Activated CD8-positive, alpha-beta memory T cell treated with anti-CD3 and anti-CD28 coated beads for 1 hour (primary cell): ENCODE measurements around the gene TRABD2B.
"Not testable (repeated sequence)": the region's sequence is repeated elsewhere in the genome, so short reads cannot be mapped to it uniquely, and the experiment has no call there.

ENCODE experiments used
- DNase-seq, 2 donors: peaks; one replicate each; pipeline ENCODE4 v3.0.0-alpha.2; 2020; ENCODE audit warnings: low read depth in 1 of 2; ENCODE audit errors: extremely low read depth in 1 of 2

TRABD2B gene

GRCh38 chr1:47970882-47971281, 26.3 kb downstream of the TRABD2B start:
- DNase-seq = no peak

GRCh38 chr1:47969478-47969877, 27.7 kb downstream of the TRABD2B start:
- no peak for DNase-seq

- DNase-seq = no peak
Observed at GRCh38 chr1:47968556-47968888, 28.7 kb downstream of the TRABD2B start.

DNA sequence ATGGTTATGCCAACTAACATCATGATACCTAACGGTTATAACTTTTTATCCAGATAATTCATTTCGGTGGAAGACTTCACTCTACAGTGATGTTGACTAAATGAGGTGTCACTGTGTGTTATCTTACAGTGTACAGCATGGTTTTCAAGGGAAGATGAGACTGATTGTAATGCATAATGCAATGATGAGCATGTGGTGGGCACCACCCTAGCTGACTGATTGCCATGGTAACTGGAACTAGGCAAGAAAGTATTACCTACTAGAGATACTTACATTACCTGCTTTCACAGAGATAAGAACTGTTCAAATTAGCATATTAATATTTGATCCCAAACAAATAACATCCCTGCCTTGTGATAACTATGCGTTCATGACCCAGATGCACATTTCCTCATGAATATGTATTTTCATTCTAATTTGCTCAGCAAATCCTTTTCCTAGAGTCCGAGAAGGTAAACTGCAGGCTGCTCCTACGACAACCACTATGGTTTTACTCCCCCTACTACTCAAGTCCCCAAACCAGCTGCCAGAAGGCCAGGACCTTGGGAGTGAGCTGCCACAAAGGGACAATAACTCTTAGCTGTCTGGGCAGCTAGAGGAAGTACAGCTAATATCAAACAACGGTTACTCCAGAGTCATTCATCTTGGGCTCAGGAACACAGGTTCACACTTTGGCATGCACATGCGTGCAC, 29.2 kb downstream of the TRABD2B start:
- DNase-seq = no peak

- no peak for DNase-seq
Observed at GRCh38 chr1:47965816-47966215, 31.4 kb downstream of the TRABD2B start.

DNA sequence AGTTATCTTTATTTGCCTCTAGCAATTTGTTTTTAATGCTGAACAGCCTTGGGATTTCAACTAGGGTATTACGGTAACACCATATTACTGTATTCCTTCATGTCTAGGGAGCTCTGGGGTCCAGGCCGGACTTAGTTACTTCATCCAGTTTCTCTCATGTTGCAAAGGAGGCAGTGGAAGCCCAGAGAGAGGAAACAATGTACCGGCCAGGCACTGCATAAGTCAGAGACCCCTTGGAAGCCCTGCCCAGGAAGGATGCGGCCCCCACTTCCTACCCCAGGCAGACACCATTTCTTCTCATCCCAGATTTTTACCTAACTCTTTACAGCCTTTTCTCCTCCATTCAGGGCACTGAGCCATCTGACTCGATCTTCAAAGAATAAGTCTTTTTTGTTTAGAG, 32.5 kb downstream of the TRABD2B start:
- no peak for DNase-seq

DNA sequence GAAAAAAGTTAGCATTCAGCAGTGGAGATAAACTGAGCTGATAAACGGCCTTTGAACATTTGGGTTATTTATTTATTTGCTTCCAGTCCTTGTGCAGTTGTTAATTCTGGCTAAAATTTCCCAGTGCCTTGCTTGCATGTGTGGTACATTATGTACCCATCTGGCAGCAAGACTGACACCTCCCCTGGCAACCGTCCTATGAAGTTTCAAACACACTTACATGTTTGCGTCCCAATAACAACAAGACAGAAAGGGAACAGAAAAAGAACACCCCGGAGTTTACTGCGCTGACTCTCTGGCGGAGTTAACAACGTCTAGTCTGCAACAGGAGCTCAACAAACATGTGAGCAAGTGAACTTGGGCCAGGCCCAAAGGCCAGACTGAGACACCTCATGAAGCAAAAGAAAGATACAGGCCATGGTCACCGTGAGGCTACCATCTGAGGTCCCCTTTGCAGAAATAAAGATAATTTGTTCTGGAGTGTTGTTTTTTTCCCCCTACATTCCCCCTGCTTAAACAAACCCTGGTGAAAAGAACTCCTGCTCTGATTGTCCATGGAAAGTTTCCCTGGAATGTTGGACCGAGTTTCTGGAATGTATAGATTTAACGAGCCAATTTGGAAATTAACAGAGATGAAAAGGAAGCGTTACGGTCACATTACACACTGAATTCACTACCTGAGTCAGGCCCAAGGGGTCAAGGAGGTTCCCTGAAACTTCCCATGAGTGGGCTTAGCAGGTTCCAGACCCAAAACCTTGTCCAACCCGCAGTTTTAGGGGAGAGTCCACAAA, 33.4 kb downstream of the TRABD2B start:
- DNase-seq = no peak

DNA sequence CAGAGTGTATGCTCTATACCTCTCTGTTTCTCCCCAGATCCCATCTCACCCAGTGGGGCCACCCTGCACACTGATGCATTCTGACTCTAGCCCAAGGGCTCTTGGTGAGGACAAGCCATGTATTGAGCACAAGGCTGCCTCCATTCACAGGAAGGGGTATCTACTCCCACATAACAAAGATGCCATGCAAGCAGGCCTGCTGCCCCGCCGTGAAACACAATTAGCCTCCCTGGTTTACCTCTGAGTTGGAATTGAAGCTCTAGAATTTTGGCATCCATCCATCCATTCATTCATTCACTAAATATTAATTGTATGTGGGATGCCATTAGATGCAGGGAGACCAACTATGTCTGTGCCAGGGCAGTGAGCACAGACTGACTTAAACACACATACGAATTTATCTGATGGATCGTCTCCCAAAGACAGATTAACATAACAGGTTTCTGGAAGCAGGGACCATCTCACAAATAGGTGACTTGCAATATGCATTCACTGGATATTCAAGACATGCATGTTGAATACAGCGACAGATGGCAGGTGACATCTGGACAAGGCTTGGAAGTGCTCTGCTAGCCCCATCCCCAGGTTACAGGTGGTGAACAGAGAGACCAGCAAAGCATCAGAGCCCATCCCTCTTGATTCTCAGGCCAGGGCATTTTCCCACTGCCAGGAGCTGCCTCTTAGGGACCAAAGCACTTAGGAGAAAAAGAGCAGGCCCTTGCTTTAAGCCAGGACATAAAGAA, 34.3 kb downstream of the TRABD2B start:
- DNase-seq = no peak

DNA sequence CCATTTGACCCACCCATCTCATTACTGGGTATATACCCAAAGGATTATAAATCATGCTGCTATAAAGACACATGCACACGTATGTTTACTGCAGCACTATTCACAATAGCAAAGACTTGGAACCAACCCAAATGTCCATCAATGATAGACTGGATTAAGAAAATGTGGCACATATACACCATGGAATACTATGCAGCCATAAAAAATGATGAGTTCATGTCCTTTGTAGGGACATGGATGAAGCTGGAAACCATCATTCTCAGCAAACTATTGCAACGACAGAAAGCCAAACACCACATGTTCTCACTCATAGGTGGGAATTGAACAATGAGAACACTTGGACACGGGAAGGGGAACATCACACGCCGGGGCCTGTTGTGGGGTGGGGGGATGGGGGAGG, 35.4 kb downstream of the TRABD2B start:
- not testable (repeated sequence) for DNase-seq

DNA sequence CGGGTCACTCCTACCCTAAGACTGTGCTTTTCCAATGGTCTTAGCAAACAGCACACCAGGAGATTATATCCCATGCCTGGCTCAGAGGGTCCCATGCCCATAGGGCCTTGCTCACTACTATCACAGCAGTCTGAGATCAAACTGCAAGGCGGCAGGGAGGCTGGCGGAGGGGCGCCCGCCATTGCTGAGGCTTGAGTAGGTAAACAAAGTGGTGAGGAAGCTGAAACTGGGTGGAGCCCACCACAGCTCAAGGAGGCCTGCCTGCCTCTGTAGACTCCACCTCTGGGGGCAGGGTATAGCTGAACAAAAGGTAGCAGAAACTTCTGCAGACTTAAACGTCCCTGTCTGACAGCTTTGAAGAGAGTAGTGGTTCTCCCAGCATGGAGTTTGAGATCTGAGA, 40.7 kb downstream of the TRABD2B start:
- DNase-seq = not testable (repeated sequence)

- DNase-seq = no peak
Observed at GRCh38 chr1:47953661-47954060, 43.5 kb downstream of the TRABD2B start.

DNA sequence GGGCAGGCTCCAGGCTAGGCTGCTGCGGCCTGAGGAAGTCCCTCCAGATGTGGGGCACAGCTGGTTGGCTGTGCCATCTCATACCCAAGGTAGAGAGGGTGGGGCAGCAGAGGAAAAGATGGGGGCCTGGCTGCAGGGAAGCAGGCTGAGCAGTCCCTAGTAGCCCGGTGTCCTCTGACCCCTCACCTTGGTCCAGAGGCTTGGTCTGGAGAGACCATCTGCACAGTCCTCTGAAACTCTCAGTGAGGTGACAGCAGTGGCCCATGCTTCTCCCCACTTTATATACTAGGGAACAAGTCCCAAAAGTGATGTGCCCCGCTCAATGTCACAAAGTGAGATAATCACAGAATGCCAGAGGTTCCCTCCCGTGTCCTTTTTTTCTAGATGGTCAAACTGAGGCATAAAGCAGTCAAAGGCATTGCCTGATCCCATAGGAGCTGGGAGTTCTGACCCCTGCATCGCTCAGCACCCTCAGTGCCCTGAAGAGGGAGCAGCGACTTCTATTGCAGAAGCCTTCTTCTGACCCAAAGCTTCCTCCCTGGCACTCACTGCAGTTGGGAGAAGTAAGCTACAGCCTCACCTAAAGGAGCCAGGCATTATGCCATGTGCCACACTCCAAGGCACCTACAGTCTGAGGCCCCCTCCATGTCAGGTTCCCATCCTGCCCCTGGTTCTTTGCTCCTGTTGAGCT, 45.5 kb downstream of the TRABD2B start:
- no peak for DNase-seq

DNA sequence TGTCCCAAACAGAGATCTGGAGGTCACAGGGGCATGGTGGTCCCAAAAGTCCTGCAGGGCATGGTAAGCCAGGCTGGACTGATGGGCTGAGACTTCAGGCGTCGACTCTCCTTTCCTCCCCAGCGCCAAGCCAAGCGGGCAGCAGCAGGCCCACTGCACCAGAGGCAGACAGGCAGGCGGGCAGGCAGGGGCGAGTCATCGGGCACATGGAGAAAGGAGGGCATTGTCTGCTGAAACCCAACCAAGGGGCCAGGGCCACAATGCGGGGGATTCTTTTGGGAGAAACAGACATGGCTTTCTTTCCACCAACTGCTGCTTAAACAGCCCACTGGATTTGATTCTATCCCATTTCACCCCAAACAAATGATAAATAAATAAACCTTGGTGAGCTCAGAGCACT, 46.2 kb downstream of the TRABD2B start:
- DNase-seq = no peak

GRCh38 chr1:47950471-47950870, 46.7 kb downstream of the TRABD2B start:
- DNase-seq = no peak

- no peak for DNase-seq
Observed at GRCh38 chr1:47948126-47948525, 49.1 kb downstream of the TRABD2B start.

- DNase-seq = no peak
Observed at GRCh38 chr1:47947531-47947930, 49.7 kb downstream of the TRABD2B start.

GRCh38 chr1:47944561-47944960, 52.6 kb downstream of the TRABD2B start:
- no peak for DNase-seq

DNA sequence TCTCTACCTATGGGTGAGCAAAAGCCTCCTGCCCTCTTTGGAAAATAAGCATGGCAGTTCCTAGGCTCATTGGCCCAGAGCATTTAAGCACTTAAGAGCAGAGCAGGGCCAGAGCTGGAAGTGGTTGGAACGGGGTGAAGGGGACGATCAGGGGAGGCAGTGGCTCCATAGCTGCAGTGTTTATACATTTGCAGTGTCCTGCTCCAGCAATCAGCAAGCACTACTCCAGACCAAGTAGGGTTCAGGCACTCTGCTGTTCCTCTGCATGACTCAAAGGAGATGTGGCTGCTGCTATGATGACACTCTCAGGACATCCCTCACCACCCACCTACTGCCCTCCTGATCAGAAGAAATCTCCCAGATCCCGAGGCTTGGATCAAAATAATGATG, 55.0 kb downstream of the TRABD2B start:
- no peak for DNase-seq

- DNase-seq = no peak
Observed at GRCh38 chr1:47941609-47942239, 55.5 kb downstream of the TRABD2B start.

DNA sequence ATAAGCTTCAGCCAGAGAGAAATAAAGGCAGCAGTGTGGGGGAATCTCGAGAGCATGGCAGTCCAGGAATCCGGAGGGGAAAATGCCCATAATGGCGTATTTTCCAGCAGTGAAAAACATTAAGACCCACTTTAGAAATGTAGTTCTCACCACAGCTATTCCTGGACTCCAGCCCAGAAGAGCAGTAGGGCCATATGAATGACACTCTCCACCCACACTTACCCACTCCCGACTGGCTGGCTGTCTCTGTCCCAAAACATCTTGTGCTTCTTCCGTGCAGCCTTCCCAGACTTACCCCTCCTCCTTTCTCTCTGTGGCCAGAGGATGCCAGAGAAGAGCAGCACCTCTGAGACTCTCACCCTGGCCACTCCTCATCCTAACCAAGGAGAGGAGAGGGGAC, 56.4 kb downstream of the TRABD2B start:
- DNase-seq = no peak

GRCh38 chr1:47940326-47940725, 56.9 kb downstream of the TRABD2B start:
- DNase-seq = no peak
